ENCODE data around the gene CNTNAP2.

DNA sequence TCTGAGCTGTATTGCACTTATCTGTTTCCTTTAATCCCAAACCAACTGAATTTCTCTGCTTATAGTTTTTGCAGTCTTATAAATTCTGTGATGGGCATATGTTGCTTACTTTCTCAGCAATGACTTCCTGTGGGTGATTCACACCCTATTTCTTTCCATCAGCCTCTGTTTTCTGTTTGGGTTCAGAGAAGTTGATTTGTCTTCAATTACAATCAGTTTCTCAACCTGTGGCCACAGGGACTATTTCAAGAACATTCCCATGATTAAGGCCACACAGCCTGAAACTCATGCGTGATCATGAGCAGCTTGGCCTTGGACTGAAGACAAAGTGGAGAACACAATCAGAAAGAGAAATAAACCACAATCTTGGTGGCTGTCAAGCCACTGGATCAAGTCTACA is 1299.4 kb downstream of the CNTNAP2 start:
- TF ChIP-seq, protein P1, sequence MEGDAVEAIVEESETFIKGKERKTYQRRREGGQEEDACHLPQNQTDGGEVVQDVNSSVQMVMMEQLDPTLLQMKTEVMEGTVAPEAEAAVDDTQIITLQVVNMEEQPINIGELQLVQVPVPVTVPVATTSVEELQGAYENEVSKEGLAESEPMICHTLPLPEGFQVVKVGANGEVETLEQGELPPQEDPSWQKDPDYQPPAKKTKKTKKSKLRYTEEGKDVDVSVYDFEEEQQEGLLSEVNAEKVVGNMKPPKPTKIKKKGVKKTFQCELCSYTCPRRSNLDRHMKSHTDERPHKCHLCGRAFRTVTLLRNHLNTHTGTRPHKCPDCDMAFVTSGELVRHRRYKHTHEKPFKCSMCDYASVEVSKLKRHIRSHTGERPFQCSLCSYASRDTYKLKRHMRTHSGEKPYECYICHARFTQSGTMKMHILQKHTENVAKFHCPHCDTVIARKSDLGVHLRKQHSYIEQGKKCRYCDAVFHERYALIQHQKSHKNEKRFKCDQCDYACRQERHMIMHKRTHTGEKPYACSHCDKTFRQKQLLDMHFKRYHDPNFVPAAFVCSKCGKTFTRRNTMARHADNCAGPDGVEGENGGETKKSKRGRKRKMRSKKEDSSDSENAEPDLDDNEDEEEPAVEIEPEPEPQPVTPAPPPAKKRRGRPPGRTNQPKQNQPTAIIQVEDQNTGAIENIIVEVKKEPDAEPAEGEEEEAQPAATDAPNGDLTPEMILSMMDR (conservative IDR thresholded peaks at IDR 0.05; ENCODE audit: low read length) = no peak
- TF ChIP-seq EZH2phosphoT487 (IDR thresholded peaks at IDR 0.05; ENCODE audit: borderline replicate concordance, low read depth, low read length) = no peak
